H4 (cell line): ENCODE measurements around the gene NCKAP1. TPM values are rescaled to one million over a fixed set of nuclear protein-coding genes. Genes with fewer than 3 reads are reported as not detected.
A peak's percentile ranks its signal among the peaks of the same experiment; 100 is the strongest.

Experiments
- DNase-seq: peaks from one replicate; pipeline ENCODE4 v3.0.0-alpha.2; 2015; ENCODE audit warnings: low spot score
- total RNA-seq: library from RNA; depleted of rRNA; stranded (reverse); fragments of >200 nt; shearing (Covaris generic); gene quantifications from 2 replicates; pipeline ENCODE4 v1.2.3, GENCODE V29; 2014

Gene NCKAP1
- total RNA-seq, 1 experiment from 2014 or later, result 110 TPM

DNA sequence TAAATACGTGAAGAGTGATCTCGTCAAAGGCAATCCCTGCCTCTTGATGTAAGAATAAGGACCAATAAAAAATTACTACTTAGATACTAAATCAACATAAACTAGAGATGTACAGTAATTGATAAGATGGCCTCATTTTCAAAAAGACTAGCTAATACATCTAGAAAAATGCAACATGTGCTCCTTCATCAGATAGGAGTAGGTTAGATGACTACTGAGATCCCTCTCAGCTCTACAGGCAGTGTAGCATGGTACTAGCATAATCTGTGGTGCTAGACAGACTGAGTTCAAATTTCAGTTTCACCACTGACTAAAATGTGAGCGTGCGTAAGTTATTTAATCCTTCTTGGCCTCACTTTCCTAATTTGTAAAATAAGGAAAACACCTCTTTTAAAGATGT is 89.2 kb downstream of the NCKAP1 start:
- peak; percentile 11 for DNase-seq

DNA sequence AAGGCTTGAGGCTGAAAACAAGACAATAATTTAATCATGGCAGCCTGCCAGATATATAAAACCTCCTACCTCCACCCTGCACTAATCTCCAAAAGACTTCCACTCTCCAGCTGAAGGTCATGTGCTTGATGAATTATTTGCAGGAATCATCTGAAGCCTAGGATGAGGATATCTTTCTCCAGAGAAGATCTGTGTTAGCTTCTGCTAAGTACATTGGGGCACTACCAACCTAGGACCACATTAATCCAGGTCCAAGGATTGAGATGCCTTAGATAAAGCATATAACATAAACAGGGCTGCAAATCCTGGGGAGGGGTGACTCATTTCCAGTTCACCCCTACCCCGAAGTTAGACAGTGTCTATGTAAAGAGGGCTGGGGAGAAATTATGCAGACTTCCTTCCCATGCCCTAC is 91.3 kb downstream of the NCKAP1 start:
- peak; percentile 21 for DNase-seq

DNA sequence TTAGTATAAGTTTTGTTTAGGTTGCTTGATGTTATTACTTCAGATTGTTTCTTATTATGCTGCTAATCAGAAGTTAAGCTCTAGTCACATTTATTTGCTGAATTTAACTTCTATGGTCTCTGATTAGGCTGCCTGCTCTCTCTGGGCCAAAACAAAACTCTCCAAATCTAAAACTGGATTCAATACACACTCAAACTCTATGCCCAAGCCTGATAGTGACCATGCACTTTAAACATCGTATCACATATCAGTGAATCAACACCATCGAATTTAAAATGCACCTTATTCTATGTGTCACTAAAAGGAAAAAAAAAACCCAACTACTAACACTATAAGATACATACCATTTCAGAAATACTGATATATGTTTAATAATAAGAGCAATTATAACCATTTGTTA is 94.9 kb downstream of the NCKAP1 start:
- DNase-seq, result no peak

DNA sequence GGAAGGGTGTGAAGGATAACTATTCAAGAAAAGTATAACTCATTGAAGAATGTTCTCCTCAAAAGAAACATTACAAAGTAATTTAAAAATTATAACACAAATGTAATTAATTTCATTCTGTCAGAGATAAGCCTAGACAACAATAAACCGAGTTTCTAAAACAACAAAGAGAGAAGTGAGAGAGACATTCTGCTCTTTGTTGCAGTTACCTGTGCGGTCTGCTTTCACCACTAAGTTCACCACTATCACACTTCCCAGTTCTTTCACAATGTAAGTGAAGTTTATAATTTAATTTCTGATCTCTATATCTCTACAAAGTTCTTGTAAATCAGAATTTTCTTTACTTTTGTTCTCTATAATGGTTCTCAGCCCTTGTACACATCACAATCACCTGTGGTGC is 95.5 kb downstream of the NCKAP1 start:
- no peak for DNase-seq

DNA sequence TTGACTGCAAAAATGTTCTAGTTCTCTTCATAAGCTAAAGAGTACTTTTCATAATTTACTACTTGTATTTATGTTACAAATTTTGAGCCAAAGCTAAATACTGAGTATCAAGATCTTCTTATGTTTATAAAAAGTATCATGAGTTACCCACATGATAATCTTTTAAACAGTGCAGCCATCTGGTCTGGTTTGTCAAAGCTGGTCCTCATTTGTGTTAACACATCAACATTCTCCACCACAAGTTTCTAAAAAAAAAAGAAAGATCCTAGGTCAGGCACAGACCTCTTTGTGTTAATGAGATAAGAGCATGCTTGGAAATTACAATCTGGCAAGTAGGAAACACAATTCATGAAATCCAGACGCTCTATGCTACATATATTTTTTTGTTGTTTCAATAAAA is 96.3 kb downstream of the NCKAP1 start:
- no peak for DNase-seq

DNA sequence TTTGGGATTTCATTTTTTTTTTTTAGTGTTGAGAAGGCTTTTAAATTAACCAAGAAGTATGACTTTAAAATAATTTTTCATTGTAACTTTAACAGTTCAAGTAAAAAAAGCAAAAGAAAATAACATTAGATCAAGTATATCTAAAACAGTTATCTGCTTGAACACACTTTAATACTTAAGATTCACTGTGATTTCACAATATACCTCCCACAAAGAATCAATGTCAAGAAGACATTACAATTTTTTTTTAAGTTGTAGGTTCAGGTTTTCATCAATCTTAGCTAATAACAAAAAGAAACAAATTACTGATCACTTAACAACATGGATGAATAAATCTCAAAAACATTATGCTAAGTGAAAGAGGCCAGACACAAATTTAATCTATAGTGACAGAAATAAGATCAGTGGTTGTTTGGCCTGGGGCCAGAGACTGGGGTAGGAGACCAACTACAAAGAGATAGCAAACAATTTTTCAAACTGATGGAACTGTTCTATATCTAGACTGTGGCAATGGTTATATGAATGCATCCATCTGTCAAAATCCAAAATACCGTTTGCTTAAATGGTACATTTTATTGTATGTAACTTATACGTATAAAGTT is 97.0 kb downstream of the NCKAP1 start:
- no peak for DNase-seq

DNA sequence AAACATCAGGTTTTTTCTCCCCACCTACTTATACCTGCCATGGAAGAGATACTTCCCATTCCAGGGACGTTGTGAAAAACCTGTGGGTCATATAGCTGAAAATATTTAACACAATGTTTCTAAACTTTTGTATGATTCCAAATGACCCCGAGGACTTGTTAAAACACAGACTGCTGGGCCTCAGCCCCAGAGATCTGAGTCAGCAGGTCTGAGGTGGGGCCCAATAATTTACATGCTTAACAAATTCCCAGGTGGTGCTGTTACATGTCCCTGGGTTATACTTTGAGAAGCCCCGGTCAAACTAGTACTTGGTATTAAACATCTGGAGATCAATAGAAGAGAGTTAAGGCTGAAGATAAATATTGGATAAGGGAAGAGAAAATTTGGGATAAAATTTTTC is 100.4 kb downstream of the NCKAP1 start:
- DNase-seq, result no peak

DNA sequence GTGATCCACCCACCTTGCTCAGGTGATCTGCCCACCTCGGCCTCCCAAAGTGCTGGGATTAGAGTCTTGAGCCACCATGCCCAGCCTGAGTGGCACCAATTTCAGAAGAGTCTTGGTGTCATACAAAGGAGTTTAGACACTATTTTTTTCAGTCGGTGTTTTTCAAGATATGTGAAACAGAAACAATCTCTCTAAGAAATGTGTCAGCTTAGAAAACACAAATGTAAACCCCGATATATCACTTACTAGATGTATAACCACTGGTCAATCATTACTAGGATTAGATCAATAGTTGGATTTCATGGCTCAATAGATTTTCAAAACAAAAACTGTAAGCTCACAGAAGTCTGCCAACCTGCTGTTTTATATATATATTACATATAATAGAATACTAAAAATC is 104.6 kb downstream of the NCKAP1 start:
- no peak for DNase-seq

DNA sequence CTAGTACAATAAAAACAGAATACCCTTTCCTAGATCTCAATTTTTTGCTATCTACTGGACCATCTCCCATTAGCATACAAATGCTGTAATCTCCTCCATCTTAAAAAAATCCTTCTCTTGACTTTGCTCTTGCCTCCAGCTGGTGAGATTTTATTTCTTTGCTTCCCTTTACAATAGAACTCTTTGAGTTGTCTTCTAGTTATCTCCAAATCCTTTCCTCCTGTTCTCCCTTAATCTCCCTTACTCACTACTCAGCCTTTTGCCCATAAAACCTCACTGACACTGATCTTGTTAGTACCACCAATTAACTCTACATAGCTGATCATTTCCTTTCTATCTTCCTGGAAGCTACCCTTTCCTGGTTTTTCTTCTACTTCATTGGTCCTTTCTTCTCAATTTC is 108.3 kb downstream of the NCKAP1 start:
- no peak for DNase-seq

DNA sequence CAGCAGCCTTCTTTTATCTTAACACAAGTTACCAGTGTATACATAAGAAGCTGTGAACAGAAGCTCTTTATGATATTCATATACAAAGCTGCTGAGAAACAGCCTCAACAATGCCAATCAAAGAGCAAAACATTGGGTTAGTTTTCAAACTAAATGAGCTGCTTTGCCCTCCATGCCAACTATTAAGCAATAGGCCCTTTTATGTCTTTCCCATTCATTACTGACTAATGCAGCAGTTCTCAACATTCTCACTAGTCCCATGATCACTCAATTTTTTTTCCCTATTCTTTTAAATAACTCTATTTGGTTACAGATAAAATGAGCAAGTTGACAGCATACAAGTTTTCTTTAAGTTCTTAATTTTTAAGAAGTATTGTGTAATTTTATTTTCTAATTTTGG is 114.0 kb downstream of the NCKAP1 start:
- peak; percentile 23 for DNase-seq

DNA sequence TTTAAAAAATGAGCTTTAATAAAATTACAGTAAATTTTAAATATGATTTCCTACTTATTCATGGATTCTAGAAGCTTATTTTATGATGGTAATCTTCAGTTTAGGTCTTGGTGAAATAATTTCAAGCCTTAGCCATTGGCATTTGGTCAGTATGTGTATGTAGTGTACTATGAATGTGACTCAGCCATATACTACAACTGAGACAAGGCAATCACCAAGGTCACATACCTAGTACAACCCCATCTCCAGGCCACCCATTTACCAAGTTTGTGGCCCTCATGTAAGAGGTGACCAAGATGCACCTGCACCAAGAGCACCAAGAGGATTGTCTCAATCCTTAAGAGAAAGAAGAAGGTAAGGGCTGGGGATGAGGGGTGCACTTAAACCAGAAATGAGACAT is 117.0 kb downstream of the NCKAP1 start:
- DNase-seq, result no peak

DNA sequence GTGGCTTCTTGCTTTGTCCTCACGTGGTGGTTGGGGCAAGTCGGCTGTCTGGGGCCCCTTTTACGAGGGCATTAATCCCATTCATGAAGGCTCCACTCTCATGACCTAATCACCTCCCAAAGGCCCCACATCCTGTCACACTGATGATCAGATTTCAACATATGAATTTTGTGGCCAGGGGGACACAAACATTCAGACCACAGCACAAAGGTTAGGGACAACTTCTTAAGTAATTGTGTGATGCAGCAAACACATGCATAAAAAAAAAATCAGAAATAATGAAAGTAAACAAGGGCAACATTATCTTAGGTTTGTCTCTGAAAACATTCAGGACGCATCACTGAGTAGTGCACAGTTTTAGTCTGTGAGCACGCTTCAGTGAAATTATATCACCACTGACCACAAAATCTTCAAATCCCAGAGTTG is 117.6 kb downstream of the NCKAP1 start:
- DNase-seq, result peak; percentile 70

DNA sequence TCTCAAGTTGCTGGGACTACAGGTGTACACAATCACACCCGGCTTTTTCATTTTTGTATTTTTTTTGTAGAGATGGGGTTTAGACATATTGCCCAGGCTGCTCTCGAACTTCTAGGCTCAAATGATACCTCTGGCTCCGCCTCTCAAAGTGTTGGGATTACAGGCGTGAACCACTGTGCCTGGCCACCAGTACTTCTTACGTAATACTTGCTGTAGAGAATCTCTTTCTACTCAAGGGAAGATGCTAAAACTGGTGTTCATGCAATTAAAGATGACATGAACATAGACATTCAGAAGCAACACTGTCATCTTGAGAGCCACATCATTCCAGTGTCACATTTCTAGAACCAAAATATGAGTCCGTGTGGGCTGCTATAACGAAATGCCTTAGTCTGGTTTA is 118.2 kb downstream of the NCKAP1 start:
- DNase-seq, result peak; percentile 12

DNA sequence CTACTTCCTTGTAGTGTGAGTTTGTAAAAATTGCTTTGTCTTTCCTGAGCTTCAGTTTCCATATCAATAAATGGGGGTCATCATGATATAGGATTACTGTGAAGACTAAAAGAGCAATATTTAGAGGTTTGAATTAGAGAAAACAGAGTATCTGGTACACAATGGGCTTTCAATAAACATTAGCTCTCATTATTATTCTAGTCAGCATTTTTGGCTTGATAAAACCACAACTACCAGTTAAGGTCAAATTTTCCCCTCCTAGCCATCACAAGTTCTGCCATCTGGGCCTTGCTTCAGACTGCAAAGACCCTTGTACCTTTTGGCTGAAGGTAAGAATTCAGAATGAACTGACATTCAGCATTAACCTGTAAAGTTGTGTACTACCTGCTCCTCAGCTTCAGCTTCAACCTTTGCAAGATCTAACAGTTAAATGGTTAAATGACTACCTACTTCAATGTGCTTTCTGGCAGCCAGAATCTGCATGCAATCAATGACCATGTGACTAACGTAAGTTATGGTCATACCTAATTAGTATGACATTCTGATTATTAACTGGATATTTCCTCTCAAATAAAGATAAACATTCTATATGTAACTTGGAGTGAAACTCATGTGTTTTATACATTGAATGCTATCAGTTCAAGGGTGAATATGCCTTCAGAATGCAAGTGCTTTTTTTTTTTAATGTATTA is 119.2 kb downstream of the NCKAP1 start:
- DNase-seq, result no peak

DNA sequence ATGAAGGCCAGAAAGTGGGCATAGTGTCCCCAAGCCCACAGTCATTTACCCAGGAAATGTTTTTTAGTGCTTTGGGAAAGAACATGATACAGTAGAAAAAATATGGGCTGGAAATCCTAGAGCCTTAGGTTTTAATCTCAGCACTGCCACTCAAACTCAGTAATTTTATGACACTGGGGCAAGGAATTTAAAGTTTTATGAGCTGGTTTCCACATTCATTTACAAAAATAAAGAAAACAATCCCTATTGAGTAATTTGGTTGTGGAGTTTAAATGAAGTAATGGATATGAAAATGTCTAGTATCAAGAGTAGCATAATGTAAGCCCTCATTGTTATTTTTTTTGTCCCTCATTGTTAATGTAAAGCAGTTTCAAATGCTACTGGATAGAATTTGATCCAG is 120.3 kb downstream of the NCKAP1 start:
- DNase-seq, result no peak

DNA sequence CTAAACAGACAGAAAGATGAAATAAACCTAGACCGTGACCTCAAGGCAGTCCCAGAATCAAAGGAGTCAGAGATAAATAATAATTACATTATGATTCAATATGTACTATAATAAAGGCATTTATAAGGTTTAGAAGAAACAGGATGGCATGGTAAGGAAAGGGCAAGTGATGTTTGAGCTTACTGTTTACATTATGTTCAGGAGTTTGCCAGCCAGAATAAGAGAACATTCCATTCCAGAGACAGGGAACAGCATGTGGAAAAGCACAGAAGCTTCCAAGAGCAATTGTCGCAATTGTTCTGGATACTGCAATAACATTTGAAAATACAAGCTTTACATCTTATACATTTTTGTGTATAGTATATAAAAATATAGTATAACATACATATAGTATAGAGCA is 121.8 kb downstream of the NCKAP1 start:
- no peak for DNase-seq

DNA sequence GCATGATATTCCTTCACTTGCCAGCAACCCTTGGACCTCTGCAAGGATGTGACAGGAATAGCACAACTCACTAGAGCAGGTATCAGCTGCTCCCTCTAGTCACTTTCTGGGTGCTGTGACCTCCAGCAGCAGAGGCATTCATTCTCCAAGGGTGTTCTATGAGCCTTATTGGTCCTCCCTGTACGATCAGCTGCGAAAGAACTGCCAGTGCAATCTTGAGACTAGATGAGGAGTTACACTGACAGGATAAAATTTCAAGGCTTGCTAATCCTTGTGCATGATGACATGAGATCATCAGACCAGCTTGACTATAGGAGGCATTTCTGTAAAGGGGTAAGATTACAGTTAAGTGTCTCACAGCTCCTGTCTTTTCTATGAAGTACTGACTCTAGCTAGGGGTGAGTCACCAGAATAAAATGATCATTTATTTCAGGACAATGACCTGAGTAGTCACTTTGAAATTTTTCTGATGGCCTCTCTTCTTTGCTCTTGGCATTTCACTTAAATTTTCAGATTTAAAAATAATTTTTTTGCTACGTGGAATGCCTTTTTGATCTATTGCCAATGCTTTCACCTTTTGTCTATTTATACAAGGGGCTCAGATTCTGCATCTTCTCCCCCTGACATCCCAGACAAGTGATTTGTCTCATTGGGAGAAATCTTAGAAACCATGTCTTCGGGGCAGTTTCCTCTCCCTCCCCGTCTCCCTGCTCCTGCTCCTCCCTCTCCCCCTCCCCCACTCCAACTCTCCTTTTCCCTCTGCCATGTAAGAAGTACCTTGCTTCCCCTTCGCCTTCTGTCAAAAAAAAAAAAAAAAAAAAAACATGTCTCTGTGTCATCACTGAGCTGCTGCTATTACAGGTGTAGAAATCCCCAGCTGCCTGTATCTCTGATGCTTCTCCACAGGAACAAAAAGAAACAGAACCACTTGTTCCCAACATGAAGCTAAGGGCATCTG is 122.6 kb downstream of the NCKAP1 start:
- peak; percentile 69 for DNase-seq

DNA sequence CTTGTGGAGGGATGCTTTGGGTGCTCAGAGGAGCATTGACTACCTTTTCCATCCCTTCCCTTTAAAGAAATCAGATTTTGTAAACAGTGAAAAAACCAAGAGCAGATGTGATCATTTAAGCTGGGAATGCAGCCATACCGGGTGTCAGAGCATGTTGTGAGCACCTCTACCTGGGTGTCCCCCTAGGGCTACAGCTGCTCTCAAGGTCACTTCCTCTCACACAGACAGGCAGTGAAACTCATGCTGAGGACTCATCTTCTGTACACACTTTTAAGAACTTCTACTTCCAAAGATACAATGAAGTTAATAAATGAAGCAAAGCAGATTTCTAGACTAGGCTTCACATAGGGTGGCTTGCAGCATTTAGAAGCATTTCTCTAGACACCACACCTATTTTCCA is 123.4 kb downstream of the NCKAP1 start:
- no peak for DNase-seq

DNA sequence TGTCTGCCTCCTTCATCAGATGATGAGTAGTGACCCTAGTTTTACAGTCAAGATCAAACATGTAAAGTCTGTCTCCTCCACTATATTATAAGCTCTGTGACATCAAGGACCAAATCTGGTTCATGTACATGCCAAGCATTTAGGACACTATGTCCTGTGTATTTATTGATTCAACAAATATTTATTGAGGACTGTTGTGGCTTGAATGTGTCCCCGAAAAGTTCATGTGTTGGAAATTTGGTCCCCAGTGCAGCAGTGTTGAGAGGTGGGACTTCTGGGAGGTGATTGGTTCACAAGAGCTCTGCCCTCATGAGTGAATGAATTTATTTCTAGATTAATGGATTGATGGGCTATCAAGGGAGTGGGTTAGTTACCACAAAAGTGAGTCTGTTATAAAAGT is 125.2 kb downstream of the NCKAP1 start:
- DNase-seq, result no peak

DNA sequence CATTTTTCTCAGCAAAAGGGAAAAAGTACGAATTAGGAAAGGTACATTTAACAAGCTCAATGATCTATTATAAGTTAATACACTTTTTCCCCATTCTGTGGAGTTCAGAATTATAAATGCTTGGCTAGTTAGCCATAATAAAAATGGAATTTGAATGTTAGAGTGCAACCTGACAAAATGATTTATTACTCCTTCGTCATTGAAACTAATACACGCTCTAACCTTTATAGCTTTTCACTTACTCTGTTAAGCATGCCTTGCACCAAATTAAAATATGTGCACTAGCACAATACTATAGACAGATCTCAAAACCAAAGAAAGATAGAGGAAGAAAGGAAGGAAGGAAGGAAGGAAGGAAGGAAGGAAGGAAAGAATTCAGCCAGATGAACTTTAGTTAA is 125.7 kb downstream of the NCKAP1 start:
- no peak for DNase-seq

DNA sequence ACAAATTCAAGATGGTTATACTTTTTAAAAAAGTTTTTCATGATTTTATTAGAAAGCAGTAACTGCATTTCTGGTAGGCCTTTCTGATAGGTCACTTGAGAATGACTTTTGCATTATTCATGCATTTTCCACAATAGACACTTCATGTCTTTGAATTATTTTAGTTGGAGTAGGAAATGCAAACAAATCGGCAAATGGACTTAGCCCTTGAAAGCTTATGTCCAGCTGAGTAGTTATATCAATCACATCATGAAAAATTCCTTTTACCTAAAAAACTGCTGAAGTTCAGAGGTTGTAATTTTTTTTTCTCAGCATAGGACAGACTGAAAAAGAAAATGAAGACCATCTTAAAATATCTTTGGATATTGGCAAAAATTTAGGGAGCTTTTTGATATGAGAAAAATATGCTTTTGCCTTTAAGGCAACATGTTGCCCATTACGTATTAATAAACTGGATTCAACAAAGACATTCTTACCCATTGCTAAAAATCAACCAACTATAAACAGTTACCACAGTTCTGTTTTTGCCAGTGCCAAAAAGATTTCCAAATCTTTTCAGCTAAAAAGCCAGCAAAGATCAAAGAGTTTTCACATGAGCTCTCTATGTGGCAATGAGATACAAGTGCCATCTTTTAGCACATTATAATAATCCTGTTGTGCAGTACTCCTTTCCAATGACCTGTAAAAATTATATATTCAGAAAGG is 126.3 kb downstream of the NCKAP1 start:
- DNase-seq, result no peak

DNA sequence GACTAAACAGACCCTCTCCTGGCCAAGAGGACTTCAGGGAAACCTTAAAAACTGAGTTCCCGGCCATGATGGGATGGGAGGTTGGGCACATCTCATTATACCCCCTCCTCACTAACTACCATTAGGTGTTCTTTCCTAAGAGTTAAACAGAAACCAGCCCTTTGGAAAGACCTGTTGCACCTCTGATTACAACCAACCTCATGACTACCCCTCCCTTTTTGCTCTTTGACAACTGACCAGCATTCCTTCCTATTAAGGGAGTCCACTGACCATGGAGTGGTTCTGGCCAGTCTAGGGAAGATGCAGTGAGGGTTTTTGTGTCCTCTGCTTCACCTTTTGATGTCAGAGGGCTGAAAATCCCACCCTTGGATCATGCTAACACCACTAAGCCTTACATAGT is 127.3 kb downstream of the NCKAP1 start:
- DNase-seq, result no peak
